Bone marrow (tissue), 2 donors: ENCODE data around the gene ZCWPW1.
"Not testable (repeated sequence)": the region's sequence is repeated elsewhere in the genome, so short reads cannot be mapped to it uniquely, and the experiment has no call there.

Experiments
- DNase-seq, 2 donors: peaks; one replicate each; lab custom pipeline; 2025; lab: John Stamatoyannopoulos, UW

ZCWPW1 gene

GRCh38 chr7:100353685-100354330, 74.7 kb downstream of the ZCWPW1 start:
- DNase-seq, result no peak

GRCh38 chr7:100352984-100353684, 75.4 kb downstream of the ZCWPW1 start:
- DNase-seq, result no peak

GRCh38 chr7:100352230-100352781, 76.2 kb downstream of the ZCWPW1 start:
- not testable (repeated sequence) for DNase-seq

- DNase-seq, result no peak
These were observed 76.8 kb downstream of the ZCWPW1 start for GRCh38 chr7:100351657-100352058.
